ENCODE data around the gene SDK1. TPM values are rescaled to one million over a fixed set of nuclear protein-coding genes. Genes with fewer than 3 reads are reported as not detected.

SDK1 gene
- total and polyA plus RNA-seq, 4 donors = 0.12 to 0.47 (median 0.36) TPM

DNA sequence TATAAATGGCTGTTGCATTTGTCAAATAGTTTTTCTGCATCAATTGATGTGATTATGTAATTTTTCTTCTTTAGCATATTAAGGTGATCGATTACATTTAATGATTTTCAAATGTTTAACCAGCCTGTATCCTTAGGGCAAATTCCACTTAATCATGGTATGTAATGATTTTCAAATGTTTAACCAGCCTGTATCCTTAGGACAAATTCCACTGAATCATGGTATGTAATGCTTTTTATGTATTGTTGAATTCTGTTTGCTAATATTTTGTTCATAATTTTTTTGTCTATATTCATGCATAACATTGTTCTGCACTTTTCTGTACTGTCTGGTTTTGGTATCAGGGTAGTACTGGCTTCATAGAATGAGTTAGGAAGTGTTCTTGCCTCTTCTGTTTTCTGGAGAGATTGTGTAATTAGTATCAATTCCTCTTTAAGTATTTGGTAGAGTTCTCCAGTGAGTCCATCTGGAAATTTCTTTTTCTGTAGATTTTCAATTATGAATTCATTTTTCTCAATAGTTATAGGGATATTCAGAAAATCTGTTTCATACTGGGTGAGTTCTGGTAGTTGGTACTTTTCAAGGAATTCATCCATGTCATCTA lies 987.8 kb downstream of the SDK1 start:
- H3K9me3 ChIP-seq (ENCODE audit: control insufficient read depth in 4 of 4, low read length in 3 of 4) = peaks cover 0 to 17% (median 5%) of the 10 kb centered on the region in 4 donors
- 81% methylated on average over 1 of the region's 1 CpG for WGBS
- TF ChIP-seq, protein P1, sequence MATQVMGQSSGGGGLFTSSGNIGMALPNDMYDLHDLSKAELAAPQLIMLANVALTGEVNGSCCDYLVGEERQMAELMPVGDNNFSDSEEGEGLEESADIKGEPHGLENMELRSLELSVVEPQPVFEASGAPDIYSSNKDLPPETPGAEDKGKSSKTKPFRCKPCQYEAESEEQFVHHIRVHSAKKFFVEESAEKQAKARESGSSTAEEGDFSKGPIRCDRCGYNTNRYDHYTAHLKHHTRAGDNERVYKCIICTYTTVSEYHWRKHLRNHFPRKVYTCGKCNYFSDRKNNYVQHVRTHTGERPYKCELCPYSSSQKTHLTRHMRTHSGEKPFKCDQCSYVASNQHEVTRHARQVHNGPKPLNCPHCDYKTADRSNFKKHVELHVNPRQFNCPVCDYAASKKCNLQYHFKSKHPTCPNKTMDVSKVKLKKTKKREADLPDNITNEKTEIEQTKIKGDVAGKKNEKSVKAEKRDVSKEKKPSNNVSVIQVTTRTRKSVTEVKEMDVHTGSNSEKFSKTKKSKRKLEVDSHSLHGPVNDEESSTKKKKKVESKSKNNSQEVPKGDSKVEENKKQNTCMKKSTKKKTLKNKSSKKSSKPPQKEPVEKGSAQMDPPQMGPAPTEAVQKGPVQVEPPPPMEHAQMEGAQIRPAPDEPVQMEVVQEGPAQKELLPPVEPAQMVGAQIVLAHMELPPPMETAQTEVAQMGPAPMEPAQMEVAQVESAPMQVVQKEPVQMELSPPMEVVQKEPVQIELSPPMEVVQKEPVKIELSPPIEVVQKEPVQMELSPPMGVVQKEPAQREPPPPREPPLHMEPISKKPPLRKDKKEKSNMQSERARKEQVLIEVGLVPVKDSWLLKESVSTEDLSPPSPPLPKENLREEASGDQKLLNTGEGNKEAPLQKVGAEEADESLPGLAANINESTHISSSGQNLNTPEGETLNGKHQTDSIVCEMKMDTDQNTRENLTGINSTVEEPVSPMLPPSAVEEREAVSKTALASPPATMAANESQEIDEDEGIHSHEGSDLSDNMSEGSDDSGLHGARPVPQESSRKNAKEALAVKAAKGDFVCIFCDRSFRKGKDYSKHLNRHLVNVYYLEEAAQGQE (IDR thresholded peaks at IDR 0.05) = no peak
- TF ChIP-seq NR2F2 (IDR thresholded peaks at IDR 0.05) = no peak
- no peaks in the 10 kb centered on the region for H3K36me3 ChIP-seq (ENCODE audit: control insufficient read depth in 4 of 4, insufficient read depth in 3 of 4, low read depth in 1 of 4, low read length in 3 of 4)
- DNase-seq (ENCODE audit: low spot score) = no peak
- peaks cover 0 to 2% (median 0%) of the 10 kb centered on the region in 4 donors for H3K27me3 ChIP-seq (ENCODE audit: control insufficient read depth in 4 of 4, insufficient read depth in 4 of 4, low read length in 3 of 4)
- no peak overlapping the region for H3K4me3 ChIP-seq (ENCODE audit: low read depth in 1 of 3, low read length in 3 of 3)
- H3K9ac ChIP-seq (ENCODE audit: low read depth in 1 of 2, low read length in 2 of 2) = no peak overlapping the region
- H3K27ac ChIP-seq (ENCODE audit: low read depth in 1 of 2, low read length in 2 of 2) = no peak overlapping the region
- H3K4me1 ChIP-seq (ENCODE audit: control insufficient read depth in 4 of 4, insufficient read depth in 4 of 4, low read length in 3 of 4) = no peaks in the 10 kb centered on the region

DNA sequence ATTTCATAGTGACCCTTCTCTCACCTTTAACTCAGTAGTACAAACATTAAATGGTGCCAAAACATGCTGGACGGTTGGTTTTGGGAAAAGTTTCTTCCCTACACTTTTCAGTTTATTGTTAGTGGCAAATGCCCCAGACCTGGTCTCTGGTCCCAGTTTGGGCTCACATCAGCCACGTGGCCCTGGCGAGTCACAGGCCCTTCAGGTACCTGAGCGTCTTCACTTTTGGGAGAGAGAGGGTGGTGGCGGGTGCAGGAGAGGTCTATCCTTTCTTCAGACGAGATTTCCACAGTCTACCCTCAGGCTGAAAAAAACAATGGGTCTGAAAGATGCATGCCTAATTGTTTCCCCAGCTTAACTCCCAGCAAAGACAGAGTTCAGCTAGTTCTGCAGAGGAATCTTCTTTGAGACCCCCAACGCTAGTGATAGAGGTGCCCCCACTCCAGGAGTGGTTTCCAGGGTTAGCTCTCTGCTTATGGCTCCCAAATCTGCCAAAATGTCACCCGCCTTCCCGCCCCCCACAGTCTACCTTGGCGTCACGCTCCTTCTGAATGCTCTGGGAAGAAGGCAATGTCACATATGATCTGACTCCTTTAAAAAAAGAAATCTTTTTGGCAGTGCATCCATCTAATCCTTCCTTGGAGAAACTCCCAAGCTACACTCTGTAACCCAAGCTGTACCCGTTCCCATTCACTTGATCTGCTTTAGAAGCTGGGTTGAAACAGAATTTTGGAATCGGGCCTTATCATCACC lies 996.3 kb downstream of the SDK1 start:
- 77% methylated on average over 13 of the region's 13 CpGs for WGBS
- no peaks in the 10 kb centered on the region for H3K36me3 ChIP-seq (ENCODE audit: control insufficient read depth in 4 of 4, insufficient read depth in 3 of 4, low read depth in 1 of 4, low read length in 3 of 4)
- no peaks in the 10 kb centered on the region for H3K4me1 ChIP-seq (ENCODE audit: control insufficient read depth in 4 of 4, insufficient read depth in 4 of 4, low read length in 3 of 4)
- no peak for DNase-seq (ENCODE audit: low spot score)
- peaks cover 0 to 18% (median 5%) of the 10 kb centered on the region in 4 donors for H3K9me3 ChIP-seq (ENCODE audit: control insufficient read depth in 4 of 4, low read length in 3 of 4)
- H3K27ac ChIP-seq (ENCODE audit: low read depth in 1 of 2, low read length in 2 of 2) = no peak overlapping the region
- H3K9ac ChIP-seq (ENCODE audit: low read depth in 1 of 2, low read length in 2 of 2) = no peak overlapping the region
- H3K27me3 ChIP-seq (ENCODE audit: control insufficient read depth in 4 of 4, insufficient read depth in 4 of 4, low read length in 3 of 4) = no peaks in the 10 kb centered on the region
- H3K4me3 ChIP-seq (ENCODE audit: low read depth in 1 of 3, low read length in 3 of 3) = no peak overlapping the region
- TF ChIP-seq EGR1 (IDR thresholded peaks at IDR 0.05; ENCODE audit: low read depth in 2 of 2) (no peak), HNF4A (conservative IDR thresholded peaks at IDR 0.05) (no peak), RXRA (IDR thresholded peaks at IDR 0.05) (no peak), SP1 (IDR thresholded peaks at IDR 0.05) (no peak), FOXA1 (IDR thresholded peaks at IDR 0.05) (no peak), NR2F2 (IDR thresholded peaks at IDR 0.05) (no peak), GABPA (IDR thresholded peaks at IDR 0.05 in 1 of 2, conservative IDR thresholded peaks at IDR 0.05 in 1 of 2) (no peak), HNF4G (IDR thresholded peaks at IDR 0.05) (no peak), TAF1 (conservative IDR thresholded peaks at IDR 0.05) (no peak), RAD21 (IDR thresholded peaks at IDR 0.05) (no peak), JUND (IDR thresholded peaks at IDR 0.05) (no peak), YY1 (IDR thresholded peaks at IDR 0.05) (no peak), FOXA2 (IDR thresholded peaks at IDR 0.05) (no peak)
- TF ChIP-seq, protein P2, sequence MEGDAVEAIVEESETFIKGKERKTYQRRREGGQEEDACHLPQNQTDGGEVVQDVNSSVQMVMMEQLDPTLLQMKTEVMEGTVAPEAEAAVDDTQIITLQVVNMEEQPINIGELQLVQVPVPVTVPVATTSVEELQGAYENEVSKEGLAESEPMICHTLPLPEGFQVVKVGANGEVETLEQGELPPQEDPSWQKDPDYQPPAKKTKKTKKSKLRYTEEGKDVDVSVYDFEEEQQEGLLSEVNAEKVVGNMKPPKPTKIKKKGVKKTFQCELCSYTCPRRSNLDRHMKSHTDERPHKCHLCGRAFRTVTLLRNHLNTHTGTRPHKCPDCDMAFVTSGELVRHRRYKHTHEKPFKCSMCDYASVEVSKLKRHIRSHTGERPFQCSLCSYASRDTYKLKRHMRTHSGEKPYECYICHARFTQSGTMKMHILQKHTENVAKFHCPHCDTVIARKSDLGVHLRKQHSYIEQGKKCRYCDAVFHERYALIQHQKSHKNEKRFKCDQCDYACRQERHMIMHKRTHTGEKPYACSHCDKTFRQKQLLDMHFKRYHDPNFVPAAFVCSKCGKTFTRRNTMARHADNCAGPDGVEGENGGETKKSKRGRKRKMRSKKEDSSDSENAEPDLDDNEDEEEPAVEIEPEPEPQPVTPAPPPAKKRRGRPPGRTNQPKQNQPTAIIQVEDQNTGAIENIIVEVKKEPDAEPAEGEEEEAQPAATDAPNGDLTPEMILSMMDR (IDR thresholded peaks at IDR 0.05; ENCODE audit: low read depth, low read length, missing input control) = no peak
- TF ChIP-seq, protein P3, sequence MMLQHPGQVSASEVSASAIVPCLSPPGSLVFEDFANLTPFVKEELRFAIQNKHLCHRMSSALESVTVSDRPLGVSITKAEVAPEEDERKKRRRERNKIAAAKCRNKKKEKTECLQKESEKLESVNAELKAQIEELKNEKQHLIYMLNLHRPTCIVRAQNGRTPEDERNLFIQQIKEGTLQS (IDR thresholded peaks at IDR 0.05) = no peak
- TF ChIP-seq, protein P4, sequence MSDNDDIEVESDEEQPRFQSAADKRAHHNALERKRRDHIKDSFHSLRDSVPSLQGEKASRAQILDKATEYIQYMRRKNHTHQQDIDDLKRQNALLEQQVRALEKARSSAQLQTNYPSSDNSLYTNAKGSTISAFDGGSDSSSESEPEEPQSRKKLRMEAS (IDR thresholded peaks at IDR 0.05) = no peak
- TF ChIP-seq, protein P1 (IDR thresholded peaks at IDR 0.05) = no peak
- TF ChIP-seq, protein P5, sequence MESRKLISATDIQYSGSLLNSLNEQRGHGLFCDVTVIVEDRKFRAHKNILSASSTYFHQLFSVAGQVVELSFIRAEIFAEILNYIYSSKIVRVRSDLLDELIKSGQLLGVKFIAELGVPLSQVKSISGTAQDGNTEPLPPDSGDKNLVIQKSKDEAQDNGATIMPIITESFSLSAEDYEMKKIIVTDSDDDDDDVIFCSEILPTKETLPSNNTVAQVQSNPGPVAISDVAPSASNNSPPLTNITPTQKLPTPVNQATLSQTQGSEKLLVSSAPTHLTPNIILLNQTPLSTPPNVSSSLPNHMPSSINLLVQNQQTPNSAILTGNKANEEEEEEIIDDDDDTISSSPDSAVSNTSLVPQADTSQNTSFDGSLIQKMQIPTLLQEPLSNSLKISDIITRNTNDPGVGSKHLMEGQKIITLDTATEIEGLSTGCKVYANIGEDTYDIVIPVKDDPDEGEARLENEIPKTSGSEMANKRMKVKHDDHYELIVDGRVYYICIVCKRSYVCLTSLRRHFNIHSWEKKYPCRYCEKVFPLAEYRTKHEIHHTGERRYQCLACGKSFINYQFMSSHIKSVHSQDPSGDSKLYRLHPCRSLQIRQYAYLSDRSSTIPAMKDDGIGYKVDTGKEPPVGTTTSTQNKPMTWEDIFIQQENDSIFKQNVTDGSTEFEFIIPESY (IDR thresholded peaks at IDR 0.05) = no peak

All from liver (tissue), 9 donors.